Medulla oblongata (tissue), 1 donor: ENCODE measurements around the gene GOLIM4.

Experiments used
- DNase-seq: peaks from one replicate; pipeline ENCODE4 v3.0.0-alpha.2; 2015; ENCODE audit errors: extremely low spot score

The GOLIM4 gene

DNA sequence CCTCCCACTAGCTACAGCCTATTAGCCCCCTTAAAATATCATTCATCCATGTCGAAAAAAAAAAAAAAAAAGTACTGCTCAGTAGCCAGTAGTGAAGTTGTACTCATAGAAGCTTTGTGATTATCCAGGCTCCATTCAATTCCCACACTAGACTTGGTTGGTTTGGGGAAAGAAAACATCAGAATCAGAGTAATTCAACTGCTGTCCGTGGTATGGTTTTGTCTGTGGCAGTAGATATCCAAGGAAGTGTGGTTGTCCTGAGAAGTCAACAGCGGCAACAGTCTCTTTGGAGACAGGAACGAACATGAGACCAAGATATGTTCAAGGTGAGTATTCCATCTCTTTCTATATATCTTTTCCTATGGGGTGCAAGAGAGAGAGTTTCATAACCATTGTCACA lies 99.2 kb downstream of the GOLIM4 start:
- no peak for DNase-seq

DNA sequence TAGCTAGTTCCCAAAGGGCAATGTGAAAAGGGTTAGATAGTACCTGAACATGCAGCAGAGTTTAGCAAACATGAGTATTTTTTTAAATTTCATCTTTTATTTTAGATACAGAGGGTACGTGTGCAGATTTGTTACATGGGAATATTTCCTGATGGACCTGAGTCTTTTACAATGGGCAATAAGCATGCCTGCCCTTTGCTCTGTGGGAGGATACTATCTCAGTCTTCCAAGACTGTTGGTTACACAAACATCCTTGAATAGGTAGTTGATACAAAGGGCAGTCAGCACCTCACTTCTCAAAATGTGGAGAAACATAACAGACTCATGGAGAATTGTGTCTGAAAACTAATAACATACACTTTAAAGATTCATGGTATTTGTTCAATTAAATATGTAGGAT lies 103.3 kb downstream of the GOLIM4 start:
- DNase-seq = no peak

DNA sequence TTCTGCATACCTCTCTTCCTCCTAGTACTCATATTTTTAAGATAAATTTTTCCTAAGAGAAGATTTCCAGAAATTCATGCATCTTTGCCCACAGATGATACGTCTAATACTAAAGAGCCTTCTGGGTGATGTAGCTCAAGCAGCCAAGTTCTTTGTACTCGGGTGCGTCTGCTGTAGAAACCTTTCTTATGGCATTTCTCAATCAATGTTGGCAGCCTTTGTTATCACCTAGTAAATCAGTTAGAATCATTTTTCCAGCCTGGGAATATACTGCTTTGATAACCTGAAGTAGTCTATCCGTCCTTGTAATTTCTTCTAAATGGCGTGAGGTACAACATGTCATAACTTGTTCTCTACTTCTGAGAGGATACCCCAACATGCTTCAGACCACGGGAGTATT lies 104.5 kb downstream of the GOLIM4 start:
- DNase-seq = no peak

DNA sequence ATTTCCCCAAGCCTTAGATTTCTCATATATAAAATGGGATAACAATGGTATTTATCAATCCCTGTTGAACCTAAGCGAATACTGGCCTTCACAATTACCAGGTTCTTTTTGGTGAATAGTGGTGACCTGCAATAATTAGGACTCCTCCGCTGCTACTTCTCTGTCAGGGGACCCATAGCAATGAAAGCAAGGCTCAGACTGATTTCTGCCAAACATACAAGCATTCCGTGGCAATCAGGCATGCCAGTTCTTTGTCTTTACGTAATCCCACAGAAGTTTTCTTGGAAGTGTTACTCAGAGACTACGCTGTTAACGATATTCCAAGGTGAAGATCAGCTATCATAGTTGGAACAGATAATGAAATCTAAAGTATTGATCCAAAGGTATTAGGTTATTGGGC lies 105.7 kb downstream of the GOLIM4 start:
- no peak for DNase-seq

DNA sequence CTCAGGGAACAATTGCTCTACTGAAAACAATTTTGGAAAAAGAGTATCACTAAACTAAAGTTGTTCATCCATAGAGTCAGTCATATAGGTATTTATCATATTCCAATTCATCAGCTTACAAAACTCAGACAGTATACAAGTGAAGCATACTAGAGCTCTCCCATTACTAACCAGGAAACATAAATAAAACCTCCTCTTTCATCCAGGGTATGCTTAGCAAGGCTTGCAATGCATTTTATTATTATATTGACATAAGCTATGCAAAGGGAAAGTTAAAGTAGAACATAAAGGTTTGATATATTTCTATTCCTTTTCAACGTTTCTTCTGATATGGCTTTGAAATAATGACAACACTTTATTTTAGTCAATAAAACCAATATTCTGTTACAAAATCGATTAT lies 106.7 kb downstream of the GOLIM4 start:
- no peak for DNase-seq

DNA sequence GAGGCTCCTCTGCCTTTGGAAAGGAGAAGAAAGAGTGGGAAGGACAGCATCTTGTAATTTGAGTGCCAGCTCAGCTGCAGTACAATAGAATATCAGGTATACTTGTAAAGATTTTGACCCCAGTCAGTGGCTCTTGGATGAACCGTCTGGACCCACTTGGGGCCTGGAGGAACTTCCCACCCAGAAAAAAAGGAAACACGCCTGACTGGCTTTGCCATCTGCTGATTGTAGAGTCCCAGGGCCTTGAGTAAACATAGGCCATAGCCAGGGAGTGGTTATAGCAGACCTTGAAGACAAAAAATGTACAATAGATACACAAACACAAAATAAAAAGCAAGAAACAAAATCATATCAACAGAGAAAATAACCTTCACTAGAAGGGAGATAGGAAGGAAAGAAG lies 112.1 kb downstream of the GOLIM4 start:
- no peak for DNase-seq

DNA sequence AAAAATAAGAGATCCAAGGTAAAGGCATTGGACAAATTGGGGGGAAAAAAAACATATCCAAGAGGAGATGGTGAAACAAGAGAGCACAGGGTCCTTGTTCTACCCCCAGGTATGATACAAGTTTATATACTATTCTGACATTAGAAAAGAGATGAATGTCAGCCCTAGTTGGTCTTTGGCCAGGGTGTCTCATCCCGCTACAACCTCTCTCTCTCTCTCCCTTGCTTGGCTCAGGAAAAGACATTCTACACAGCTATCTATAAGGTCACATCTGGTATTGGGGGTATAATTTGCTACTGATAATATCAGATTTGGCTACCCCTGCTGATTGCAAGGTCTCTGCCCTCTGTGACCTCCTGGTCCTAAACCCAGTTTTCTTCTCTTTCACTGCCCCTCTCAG lies 117.2 kb downstream of the GOLIM4 start:
- no peak for DNase-seq

DNA sequence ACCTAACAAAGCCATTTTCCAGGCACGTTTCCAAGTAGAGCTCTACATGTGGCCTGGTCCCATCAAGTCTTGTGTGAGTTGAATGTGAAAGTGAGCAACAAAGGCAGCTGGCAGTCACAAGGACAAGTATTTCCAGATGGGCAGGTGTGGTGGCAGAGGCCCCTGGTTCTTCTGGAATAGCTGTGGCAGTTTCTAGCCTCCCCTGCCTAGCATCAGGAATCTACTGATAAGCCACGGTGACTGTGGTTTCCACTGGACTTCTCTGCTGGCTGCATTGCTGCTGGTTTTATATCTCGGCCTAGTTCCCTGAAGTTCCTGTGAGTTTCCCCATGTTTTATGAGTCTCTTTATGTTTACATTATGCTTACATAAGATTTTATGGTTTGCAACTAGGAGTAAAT lies 117.7 kb downstream of the GOLIM4 start:
- DNase-seq = no peak

DNA sequence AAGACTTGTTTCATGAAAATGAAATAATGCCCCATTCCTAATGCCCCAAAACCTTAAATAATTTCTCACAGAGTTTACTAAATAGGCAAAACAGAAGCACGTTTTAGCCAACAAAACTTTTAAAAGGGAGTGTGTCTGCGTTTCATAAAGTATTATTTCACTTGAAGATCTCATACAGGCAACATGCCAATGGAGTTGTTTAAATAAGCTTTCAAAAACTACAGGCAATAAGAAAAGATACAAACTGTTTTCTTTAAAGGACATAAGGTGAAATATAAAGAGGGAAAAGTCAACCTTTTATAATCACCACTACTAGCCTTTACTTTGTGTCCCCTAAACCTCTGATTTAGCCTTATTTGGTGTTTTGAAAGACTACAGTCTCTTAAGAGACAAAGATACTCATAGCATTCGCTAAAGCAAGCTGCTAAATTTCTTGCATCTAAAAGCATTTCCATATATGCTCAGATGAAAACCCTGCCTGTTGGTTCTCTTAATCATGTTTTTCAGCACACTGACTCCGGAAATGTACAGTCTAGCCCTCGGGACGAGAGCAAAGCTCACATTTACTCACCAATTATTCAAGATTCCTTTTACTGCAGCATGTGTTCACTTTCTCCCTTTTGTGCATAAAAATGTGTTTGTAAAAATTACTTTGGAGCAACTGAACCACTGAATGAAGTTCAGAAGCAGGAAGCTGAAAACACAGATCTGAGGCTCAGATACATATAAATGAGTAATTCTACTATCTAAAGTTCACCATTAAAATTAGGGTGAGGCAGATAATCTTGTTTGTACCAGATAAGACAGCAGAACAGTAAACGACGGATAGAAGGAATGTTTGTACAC lies 119.0 kb downstream of the GOLIM4 start:
- no peak for DNase-seq

DNA sequence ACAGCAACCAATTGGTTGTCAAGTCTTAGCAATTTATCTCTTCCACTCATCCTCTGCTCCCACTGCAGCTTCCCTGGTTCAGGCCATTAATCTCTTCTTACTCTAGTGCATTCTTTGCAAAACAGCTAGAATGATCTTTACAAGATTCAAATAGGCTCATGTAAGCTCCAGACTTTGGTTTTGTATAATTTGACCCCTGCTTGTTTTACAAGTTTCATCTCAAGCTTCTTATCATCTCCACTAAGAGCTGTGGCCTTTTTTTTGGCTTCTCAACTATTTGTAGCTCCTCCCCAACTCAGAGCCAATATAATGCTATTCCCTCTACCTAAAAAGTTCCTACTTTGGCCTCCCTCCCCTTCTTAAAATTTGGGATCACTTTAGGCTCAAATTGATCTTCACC lies 121.8 kb downstream of the GOLIM4 start:
- no peak for DNase-seq

DNA sequence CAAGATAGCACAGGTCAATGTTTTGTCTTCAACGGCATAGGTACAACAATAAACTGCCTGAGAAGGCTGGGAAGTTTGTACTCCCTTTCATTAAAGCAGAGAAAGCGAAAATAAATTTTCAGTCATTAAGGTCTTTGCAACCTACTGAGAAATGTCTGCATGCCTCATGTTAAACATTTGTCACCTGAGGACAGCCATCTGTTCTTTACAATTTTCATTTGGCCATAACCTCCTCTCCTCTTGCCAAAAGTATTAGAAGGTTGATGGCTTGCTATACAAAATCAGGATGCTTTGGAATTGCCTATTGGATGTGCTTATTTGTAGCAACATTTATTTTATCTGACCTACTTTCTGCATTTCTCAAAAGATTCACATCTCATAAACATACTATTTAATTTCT lies 122.7 kb downstream of the GOLIM4 start:
- DNase-seq = no peak

DNA sequence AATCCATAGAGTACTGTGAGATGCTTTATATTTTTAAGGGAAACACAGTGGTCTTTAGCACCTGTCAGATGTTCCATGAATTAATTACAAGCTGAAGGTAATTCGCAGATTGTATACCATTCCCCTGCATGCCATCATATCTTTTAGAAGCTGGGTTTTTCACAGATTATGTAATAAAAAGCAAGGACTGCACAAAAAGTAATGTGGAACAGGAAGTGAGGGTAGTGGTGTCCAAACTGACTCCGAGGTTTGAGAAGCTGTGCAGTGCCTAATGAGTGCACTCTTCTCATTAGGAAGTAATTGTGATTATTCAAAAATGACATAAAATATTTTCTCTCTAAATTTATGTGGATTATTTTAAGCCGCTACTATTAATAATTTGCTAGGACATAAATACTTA lies 123.2 kb downstream of the GOLIM4 start:
- no peak for DNase-seq

DNA sequence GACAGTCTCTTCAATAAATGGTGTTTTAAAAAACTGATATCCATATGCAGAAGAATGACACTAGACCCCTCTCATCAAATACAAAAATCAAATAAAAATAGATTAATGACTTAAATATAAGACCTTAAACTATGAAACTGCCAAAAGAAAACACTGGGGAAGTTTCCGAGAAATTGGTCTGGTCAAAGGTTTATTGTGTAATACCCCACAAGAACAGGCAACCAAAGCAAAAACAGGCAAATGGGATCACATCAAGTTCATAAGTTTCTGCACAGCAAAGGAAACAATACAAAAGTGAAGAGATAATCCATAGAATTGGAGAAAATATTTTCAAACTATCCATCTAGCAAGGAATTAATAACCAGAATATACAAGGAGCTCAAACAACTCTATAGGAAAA lies 126.2 kb downstream of the GOLIM4 start:
- DNase-seq = no peak

DNA sequence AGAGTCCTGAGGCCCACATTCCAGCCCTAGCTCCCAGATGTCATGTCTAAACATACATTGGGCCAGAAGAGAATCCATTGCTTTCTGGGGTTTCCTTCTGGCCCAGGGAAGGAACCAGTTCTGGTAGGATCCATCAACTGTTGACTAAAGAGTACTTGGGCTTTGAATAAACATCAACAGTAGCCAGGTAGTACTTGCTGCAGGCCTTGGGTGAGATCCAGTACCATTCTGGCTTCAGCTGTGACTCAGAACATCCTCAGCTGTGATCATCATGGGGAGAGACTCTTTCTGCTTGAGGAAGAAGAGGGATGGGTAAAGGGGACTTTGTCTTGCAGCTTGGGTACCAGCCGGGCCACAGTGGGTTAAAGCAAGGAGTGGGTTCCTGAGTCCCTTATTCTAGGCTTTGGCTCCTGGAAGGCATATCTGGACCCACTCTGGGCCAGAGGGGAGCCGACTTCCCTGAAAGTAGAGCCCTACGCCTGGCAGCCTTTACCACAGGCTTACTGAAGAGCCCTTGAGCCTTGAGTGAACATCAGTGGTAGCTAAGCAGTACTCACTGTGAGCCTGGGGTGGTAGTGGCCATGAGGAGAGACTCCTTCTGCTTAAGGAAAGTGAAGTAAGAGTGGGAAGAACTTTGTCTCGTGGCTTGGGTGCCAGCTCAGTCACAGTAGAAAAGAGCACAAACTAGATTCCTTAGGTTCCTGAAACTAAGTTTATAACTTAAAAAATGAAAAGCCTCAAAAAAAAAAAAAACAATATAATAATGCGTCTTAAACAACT lies 128.3 kb downstream of the GOLIM4 start:
- no peak for DNase-seq
